ENCODE measurements around the gene ADAMTS17.
A peak's percentile ranks its signal among the peaks of the same experiment; 100 is the strongest.
"Not testable (repeated sequence)": the region's sequence is repeated elsewhere in the genome, so short reads cannot be mapped to it uniquely, and the experiment has no call there.

ADAMTS17 gene

DNA sequence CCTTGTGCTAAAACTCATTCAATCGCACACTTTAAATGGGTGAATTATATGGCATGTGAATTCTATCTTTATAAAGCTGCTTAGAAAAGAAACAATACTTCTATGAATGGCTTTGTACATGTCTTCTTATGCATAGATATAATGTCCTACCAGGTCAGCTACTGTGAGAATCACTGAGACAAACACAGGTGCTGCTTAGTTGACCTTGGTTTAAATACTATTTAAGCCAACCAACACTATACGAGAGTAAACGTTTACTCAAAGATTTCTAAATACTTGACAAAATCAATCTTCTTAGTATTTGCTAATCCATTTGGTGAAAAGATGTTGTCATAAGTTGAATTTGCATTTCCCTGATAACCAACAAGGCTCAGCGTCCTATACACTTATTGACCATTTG lies 260.3 kb downstream of the ADAMTS17 start:
- TF ChIP-seq, protein P1, sequence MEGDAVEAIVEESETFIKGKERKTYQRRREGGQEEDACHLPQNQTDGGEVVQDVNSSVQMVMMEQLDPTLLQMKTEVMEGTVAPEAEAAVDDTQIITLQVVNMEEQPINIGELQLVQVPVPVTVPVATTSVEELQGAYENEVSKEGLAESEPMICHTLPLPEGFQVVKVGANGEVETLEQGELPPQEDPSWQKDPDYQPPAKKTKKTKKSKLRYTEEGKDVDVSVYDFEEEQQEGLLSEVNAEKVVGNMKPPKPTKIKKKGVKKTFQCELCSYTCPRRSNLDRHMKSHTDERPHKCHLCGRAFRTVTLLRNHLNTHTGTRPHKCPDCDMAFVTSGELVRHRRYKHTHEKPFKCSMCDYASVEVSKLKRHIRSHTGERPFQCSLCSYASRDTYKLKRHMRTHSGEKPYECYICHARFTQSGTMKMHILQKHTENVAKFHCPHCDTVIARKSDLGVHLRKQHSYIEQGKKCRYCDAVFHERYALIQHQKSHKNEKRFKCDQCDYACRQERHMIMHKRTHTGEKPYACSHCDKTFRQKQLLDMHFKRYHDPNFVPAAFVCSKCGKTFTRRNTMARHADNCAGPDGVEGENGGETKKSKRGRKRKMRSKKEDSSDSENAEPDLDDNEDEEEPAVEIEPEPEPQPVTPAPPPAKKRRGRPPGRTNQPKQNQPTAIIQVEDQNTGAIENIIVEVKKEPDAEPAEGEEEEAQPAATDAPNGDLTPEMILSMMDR (conservative IDR thresholded peaks at IDR 0.05) = no peak
- H3K27ac ChIP-seq = no peak overlapping the region

DNA sequence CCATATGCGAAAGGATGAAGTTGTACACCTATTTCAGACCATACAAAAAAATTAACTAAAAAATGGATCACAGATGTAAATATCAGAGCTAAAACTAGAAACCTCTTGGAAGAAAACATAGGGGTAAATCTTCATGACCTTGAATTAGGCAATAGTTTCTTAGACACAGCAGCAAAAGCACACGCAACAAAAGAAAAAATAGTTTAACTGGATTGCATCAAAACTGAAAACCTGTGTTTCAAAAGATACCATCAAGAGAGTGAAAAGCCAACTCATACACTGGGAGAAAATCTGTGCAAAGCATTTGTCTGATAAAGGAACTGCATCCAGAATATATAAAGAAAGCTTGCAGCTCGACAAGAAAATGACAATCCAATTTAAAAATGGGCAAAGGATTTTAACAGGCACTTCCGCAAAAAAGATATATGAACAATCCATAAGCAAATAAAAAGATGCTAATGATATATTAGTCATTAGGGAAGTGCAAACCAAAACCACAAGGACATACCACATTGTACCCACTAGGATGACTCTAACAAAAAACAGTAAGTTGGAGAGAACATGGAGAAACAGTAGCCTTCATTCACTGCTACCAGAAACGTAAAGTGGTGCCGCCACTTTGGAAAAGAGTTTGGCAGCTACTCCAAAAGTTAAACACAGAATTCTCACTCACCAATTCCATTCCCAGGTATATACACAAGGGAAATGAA lies 263.1 kb downstream of the ADAMTS17 start:
- no peak overlapping the region for H3K27ac ChIP-seq
- TF ChIP-seq, protein P1 (conservative IDR thresholded peaks at IDR 0.05) = no peak

DNA sequence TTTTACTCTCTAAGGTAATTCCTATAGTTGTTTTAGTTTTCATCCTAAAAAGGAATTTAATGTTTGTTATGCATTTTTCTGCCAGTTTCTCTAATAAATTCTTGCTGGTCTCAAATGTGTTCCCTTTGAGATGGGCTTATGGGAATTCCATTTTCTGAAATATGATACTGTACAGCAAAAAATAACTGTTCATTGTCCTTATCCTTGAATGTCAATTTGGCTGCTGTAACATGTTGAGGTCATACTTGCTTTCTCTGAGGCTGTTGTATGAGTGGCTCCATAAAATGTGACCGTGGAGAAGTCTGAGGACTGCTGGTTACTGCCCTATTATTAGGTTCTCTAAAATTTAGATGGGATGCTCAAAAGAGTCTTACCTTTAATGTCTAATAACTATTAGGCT lies 266.5 kb downstream of the ADAMTS17 start:
- no peak overlapping the region for H3K27ac ChIP-seq
- TF ChIP-seq, protein P1 (conservative IDR thresholded peaks at IDR 0.05) = no peak

DNA sequence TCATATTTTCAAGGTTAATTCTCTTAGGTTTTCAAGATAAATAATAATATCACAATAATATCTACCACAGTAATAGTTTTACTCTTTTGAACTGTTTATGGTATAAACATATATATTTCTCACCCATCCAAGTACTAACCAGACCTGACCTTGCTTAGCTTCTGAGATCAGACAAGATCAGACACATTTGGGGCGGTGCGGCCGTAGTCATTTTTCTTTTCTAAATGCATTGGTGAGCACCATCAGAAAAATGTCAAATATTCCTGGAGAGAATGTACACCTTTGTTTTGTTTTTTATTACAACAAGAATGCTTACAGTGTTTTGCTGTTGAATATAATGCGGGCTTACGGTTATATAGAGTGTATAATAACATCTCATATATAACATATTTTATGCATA lies 267.8 kb downstream of the ADAMTS17 start:
- TF ChIP-seq, protein P1 (conservative IDR thresholded peaks at IDR 0.05) = no peak

DNA sequence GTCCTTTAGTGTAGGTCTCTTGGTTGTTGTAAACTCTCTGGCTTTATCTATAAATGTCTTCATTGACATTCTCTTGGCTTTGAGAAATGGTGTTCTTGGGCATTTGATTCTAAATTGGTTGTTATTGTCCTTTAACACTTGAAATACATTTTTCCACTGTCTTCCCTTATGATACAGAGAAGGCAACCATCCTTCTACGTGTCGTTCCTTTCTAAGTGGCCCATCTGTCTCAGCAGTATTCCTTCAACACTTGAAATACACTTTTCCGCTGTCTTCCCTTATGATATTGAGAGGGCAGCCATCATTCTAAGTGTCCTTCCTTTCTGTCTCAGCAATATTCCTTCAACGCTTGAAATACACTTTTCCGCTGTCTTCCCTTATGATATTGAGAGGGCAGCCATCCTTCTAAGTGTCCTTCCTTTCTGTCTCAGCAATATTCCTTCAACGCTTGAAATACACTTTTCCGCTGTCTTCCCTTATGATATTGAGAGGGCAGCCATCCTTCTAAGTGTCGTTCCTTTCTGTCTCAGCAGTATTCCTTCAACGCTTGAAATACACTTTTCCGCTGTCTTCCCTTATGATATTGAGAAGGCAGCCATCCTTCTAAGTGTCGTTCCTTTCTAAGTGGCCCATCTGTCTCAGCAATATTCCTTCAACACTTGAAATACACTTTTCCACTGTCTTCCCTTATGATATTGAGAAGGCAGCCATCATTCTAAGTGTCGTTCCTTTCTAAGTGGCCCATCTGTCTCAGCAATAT lies 275.1 kb downstream of the ADAMTS17 start:
- not testable (repeated sequence) for H3K27ac ChIP-seq

More for the DNA sequence above, 267.8 kb downstream of the ADAMTS17 start:
- H3K27ac ChIP-seq = no peak overlapping the region

DNA sequence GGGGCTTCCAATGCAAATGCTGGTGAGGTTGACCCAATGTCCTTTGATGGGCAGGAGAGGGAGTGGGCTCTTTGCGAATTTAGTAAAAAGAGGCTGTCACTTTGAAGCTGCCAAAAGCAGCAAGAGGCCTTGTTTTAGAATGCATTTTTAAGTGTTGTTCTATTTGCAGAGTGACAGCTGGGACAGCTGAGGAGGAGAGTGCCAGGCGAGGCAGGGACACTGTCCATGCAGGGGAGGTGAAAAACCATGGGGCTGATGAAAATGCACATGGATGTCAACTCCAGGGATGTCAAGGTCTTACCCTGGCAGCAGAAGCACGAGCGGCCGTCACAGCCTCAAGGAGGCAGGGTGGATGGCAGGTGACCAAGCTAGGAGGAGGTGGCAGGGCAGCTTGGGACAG lies 279.8 kb downstream of the ADAMTS17 start:
- TF ChIP-seq, protein P1 (conservative IDR thresholded peaks at IDR 0.05) = no peak
- peak overlapping the region; percentile 75; the same call in 1 of the 2 replicates for H3K27ac ChIP-seq

DNA sequence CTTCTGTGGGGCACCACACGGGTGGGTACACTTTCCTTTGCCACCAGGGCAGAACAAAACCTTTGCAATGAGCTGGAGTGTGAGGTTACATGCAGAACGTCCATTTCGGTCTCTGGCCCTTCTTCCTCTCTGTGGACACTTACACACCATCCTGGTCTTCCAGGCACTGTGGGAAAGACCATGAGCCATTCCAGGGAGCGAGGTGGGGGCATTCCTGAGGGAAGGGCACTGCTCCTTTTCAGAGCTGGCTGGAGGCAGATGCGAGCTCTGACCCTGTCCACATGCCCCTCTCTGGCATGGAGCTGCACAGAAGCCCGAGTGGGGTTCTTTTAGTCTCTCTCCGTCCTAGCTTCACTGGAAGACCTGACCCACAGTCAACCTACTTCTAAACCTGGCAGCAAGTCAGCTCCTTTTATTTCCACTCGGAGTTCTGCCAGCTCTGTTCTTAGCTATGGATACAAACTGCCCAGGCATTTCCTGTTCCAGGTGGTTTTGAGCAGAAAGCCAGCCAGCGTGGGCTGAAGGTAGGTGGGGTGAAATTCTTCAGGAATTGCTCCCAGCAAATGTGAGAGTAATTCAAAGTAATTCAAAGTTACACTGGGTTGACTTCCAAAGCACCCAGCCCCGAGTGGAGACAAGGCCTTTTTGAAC lies 281.4 kb downstream of the ADAMTS17 start:
- TF ChIP-seq, protein P1 (conservative IDR thresholded peaks at IDR 0.05) = no peak
- peak overlapping the region; percentile 75 for H3K27ac ChIP-seq

Measured in VCaP (cell line).